GM21381 (cell line): ENCODE data around the gene ZFAND3.

Experiments
- ATAC-seq: cut with Tn5 transposase; IDR thresholded peaks from one replicate; pipeline ENCODE4 v1.9.1; 2021; ENCODE audit warnings: mild to moderate bottlenecking, moderate library complexity; ENCODE audit not compliant: unreplicated experiment

Gene ZFAND3, protein sequence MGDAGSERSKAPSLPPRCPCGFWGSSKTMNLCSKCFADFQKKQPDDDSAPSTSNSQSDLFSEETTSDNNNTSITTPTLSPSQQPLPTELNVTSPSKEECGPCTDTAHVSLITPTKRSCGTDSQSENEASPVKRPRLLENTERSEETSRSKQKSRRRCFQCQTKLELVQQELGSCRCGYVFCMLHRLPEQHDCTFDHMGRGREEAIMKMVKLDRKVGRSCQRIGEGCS

DNA sequence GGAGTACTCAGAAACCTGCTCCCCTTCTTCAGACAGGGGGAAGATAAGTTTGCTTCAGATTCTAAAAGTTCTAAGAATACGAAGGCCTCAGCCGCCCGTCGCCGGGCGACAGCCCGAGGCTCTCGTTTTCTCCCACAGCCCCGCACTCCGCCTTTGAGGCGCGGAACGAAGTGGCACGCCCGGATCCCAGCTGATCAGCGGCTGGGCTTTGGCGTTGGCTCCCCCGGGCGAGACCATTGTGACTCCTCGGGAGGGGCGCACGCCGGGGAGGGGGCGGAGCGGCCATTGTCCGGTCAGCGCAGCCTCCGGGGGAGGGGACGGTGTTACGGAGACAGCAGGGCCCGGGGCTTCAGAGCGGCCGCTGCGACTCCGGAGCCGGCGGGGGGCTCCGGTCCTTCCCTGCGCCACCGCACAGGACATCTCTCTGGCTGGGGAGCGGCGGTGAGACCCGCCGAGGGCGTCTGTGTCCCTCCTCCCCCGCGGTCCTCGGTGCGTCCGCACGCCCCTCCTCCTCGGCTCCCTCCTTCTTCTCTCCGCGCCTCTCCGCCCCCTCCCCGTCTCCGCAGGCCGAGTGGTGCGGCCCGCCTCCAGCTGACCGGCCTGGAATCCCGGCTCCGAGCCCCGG, at the start of gene ZFAND3:
Gene ZFAND3, plus strand, starts transcription at position 551 of the 625 bp plus-strand sequence. CDS start 219 bp downstream, outside the sequence.
- ATAC-seq, result peak; percentile 82

DNA sequence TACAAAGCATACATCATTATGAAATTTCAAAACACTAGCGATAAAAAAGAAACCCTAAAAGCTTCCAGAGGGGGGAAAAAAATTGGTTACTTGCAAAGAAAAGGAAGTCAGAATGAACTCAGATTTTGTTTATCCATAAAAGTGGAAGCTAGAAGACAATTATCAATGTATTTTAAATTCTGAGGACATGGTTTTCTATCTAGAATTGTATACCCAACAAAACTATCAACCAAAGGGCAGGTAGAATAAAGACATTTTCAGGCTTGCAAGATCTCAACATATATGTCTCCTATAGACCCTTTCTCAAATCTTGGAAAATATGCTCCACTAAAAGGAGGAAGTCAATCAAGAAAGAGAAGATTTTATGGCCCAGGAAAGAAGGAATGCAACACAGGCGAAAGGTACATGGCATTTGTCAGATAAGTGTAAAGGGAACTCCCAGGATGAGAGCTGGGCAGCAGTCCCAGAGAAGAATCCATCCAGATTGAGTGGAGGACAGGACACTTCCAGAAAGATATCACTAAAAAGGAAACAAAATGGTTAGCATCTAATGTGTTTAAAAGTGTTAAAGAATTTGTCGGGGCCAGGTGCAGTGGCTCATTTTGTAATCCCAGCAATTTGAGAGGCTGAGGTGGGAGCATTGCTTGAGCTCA, 45.4 kb upstream of the ZFAND3 start:
- no peak for ATAC-seq

DNA sequence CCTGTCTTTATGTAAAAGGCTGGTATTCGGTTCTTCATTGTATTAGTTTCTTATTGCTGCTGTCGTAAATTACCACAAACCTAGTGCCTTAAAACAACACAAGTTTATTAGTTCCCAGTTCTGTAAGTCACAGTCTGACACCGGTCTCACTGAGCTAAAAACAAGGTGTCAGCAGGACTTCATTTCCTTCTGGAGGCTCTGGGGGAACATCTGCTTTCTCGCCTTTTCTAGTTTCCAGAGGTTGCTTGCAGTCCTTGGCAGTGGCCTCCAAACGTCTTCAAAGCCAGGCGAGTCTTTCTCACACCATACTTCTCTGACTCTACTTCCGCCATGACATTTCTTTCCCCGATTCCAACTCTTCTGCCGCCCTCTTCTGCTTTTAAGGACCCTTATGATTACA, 43.0 kb upstream of the ZFAND3 start:
- no peak for ATAC-seq

DNA sequence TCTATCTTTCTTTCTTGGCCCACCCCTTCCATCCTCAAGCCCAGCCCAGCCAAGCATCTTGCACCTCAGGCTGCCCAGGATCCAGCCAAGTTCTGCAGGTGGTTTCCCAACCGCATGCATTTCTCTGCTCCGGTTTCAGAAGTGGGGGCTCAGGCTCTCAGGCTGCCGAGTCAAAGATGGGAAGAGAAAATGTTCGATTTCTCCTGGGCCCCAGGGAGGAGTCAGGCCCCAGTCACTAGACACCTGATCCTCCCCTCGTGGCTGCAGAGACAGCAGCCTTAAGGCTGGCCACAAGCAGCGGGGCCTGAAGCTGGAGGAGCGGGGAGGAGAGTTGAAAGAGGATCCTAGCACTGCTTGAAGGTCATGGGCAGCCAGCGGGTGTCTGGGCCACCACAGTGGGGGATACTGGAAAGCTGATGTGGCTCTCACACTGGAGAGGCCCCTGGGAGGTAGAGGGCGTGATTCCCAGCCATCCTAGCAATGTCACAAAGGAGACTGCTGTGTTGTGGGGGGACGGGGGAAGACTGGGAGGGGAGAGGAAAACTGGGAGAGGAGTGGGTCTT, 42.2 kb upstream of the ZFAND3 start:
- ATAC-seq, result no peak

DNA sequence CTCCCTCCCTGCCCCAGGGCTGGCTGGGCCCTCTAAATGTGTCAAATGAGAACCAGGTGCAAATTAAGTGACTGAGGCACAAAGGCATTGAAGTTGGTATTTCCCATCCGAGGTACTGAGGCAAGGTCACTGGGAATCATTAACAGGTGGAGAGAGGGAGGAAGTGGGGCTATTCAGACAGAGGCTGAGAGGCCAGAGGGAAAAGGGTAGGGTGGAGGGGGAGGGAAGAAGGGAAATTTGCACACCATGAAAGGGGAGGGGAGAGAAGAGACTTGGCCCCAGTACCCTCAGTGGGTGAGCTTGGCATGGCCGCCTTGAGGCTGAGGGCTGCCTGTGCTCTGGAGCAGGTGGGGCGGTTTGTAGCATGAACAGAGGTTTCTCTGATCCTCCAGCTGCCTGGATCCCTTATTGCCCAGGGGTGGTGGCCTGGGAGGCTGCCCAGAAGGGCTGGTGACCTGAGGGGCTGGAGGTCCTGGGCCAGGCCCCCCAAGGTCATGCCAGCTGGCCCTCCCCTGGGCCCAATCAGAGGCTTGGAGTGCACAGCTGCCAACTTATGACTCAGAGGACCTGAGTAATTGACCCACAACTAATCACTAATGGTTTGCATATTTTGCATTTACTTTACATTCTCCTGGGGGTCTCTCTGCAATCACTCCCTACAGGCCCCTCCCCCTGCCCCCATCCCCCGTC, 40.3 kb upstream of the ZFAND3 start:
- ATAC-seq, result no peak

DNA sequence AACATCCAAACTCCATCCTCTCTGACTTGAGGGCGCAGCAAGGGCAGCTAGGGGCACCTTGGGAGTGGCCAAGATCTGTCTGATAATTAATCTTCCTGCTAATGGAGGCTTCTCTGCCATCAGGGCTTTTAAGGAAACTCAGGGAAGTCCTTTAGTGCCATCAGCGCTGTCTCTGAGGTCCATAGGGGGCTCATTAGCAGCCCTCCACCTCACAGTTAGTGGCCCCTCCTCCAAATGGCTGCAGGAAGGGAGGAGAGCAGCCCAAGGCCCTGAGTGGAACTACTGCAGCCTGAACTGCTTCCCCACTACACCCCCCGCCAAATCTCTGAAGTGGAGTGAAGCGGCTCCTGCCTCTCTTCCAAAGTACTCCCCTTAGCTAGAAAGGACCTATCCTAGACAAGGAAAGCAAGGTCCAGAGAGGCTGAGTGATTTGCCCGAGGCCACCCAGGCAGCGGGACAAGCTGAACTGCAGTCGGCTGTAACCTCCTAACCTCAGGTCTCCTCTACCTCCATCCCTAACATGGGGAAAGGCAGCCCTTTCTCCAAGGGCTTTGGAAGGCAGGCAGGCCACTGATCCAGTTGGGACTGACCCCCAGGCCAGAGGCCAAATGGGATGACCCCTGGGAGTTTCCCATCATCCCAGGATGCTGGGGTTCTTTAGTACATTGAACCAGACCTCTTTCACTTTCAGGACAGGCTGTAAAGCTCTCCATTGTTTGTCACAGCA, 39.5 kb upstream of the ZFAND3 start:
- no peak for ATAC-seq

DNA sequence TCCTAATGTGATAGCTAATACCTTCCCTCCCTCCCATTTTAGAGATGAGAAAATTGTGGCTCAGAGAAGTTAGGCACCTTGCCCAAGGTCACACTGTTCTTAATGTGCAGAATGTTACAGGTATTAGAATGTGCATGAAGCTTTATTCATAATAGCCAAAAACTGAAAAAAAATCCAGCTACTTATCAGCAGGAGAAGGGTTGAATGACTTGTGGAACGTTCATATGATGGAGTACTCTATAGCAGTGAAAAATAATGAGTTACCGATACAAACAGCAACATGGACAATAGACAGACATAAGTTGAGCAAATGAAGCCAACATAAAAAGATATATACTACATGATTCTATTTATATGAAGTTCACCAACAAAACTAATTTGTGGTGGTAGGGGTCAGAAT, 37.7 kb upstream of the ZFAND3 start:
- ATAC-seq, result no peak

DNA sequence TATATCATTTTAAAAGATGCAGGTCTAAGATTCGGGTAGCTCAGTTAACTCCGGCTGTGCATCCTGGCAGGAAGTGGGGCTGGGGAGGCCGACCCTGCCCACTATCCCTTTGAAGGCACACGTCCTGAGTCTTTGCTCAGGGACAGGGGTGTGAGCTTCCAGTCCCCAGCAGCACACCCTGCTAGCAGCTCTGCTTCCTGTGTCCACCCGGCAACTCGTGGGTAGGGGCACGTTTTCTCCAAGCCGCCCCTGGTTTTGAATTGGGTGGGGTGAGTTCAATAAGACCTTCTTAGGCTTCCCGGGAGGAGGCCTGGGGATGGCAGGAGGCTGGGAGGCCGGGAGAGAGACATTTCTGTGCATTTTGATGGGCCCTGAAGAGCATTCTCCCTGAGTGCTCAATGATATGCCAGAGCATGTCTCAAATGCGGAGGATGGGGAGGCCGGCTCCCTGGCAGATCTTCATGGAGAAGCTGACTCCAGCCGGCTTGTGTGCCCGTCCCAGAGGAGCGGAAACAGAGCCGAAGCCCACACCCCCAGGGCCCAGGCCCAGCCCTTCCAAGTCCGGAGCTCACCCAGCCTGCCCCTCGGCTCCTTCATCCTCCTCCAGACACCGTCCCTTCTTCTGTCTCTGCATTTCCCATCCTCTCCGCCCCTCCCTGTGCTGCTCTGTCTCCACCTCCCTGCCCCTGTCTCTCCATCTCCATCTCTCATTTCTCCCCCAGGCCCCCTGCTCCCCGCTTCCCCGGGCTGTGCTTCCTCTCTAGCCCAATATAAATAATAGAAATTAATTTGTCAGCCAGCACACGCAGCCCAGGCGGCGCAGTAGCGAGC, 36.3 kb upstream of the ZFAND3 start:
- ATAC-seq, result no peak

DNA sequence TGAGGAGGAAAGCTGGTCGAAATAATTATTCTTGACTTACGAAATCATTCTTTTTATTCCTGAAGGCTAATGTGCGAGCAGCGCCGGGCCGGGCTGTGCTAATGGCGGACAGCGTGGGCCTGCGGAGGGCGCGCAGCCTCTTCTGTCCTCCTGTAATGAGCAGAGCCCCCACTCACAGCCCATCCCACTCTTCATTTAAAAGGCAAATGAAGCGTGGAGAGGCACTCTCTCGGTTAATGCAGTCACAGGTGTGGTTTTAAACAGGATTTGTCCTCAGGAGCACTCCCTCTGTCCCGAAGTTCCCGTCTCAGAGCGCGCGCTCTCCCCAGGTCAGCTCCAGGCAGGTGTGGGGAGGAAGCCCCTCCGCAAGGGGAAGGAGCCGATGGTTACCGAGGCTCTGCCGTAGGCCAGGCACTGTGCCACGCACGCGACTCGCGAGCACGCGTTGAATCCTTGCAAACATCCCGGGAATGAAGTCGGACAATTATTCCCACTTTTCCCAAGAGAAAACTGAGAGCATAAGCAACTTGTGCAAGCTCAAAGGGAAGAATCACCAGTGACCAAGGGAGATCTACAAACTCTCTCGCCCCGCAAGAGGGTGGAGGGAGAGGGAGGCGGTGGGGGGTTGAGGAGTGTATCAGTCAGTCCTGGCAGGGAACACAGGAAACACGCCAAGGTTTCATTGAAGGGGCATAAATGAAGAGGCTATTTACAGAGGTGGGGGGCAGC, 35.5 kb upstream of the ZFAND3 start:
- ATAC-seq, result no peak

DNA sequence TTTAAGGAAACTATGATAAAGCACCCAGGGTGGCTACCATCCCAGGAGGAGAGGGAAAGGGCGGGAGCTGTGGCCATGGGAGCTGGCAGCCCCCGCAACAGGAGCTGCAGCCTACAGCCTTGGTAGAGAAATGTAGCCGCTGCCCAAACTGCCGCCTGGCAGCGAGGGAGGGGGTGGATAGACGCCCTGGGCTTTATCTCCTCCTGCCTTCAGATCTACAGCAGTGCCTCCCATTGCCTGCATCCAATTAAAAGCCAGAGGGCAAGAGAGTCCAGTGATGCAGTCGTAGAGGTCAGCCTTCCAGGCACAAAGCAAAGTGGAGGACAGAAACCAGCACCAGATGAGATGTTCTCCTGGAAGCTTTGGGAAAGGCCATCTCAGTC, 35.0 kb upstream of the ZFAND3 start:
- no peak for ATAC-seq

DNA sequence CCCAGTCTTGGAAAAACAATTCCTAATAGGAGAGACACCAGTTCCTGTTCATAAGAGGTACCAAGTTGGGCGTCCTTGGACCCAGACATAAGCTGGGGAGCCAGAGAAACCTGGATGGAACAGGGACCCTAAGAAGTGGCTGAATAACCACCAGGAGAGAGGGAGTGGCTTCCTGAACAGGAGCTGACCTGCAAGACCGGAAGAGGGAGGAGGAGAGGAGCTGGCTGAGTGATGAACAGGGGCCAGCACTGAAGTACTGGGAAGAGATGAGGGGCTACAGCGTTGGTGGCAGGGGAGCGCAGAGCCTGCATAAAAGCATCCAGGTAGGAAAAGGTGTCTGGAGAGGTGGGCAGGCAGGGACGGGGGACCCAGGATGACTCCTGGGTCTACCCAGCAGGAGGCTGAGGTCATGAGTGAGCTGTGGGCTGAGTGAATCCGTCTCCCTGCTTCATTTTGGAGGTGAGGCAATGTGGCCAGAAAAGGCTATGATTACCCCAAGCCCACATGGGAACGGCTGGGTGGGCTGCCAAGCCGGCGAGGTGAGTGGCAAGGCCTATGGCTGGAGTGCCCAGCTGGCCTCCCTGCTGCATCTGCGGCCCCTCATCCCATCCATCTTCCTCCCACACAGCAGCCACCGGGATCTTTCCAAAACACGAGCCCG, 34.4 kb upstream of the ZFAND3 start:
- no peak for ATAC-seq

DNA sequence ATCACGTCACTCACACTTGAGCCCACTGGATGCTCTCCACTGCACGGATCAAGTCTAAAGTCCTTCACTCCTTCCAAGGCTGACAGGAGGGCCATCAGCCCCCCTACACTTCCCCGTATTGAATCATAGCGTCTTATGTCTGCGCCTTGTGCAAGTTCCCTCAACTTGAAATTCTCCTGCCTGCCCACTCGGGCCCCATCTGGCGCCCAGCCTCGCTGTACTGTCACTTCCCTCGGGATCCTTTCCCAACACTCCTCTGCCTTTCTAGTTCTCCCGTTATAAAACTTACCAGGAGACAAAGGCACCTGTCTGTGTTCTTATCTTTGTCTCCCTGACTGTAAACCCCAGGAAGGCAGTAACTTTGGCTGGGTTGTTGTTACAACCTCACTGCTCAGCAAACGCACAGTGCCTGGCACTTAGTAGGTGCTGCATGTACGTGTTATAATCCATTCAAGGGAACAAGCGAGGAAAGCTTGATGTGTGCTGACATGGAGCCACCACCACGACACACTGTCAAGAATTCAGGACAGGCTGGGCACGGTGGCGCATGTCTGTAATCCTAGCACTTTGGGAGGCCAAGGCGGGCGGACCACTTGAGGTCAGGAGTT, 33.8 kb upstream of the ZFAND3 start:
- no peak for ATAC-seq

DNA sequence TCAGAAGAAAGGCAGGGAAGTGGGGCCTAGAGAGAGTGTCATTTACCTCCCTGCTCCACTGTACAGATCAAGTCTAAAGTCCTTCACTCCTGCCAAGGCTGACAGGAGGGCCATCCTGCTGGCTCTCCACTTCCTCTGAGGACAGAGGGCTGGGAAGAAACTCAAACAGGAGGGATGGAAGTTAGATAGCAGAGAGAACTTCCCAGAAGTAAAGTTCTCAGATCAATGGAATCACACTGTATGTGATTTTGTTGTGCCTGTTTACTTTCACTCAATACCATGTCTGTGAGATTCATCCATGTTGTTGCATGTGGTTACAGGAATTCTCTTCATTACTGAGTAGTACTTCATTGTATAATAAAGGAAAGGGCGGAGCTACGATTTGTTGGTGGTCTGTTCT, 32.3 kb upstream of the ZFAND3 start:
- no peak for ATAC-seq

DNA sequence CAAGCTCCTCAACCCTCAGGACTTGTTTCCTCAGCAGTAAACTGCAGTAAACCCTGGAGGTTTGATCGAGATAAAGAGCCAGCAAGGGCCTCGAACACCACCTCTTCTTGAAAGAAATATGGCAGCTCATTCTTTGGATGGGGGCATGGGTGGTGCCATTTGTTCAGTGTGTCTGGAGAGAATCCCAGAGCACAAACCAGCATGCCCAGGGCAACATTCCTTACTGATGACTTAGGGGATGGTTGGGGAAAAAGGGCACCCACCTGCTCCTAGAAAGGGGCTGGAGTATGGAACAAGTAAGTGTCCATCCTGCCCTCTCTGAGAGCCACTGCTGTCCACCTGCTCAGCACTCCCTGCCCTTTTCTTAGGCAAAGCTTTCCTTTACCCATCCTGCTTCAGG, 31.3 kb upstream of the ZFAND3 start:
- ATAC-seq, result no peak

DNA sequence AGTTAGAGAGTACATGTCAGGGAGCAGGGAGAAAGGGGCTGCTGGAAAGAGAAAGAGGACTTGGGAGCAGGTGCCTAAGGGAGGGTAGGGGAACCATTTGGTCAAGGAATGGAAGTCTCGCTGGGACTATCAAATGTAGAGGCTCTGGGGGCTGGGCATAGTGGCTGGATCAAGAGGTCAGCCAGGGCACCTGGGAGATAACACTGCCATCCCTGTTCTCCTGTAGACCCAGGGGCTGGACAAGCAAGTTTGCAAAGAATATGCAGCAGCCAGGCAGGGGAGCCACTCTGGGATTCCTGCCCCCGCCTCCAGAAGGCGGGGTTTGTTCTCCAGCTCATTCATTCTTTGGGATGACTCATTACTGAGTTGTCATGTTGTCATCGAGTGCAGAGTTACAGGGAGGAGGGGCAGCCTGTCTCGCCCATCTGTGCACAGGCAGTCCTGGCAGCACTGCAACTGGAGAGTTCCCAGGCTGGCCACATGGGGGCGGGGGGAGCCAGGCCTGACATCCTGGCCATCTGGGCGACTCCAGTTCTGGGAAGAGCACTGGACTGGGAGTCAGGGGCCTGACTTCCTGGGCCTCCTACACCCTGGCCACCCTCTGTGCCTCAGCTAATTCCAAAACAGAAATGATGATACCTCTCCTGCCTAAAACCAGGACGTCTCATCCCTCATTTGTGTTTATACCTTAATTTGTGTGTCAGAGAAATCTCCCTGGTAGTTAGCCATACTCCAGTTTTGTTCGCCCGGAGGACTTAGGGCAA, 28.2 kb upstream of the ZFAND3 start:
- peak; percentile 84 for ATAC-seq

DNA sequence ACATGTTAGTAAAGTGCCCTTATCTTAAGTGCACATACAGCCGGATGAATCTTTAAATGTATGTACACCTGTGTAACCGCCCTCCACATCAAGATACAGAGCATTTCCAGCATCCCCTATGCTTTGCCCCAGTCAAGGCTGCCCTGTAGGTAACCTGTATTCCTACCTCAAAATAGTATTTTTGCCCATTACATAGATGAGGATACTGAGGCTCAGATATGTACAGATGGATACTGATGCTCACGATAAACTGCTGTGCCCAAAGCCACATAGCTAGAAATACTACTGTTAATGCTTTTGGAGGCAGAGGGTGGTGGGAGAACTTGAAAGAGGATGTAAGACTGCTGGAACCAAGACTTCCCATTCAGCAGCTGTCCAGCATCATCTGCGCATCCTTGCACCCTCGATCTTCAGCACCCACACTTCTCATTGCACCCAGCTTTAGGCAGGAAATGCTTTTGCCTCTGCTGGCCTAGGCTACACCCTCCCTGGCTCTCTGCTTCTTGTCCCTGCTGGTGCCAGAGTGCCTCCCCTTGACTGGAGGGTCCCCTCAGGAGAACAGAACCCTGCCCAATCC, 27.0 kb upstream of the ZFAND3 start:
- no peak for ATAC-seq

DNA sequence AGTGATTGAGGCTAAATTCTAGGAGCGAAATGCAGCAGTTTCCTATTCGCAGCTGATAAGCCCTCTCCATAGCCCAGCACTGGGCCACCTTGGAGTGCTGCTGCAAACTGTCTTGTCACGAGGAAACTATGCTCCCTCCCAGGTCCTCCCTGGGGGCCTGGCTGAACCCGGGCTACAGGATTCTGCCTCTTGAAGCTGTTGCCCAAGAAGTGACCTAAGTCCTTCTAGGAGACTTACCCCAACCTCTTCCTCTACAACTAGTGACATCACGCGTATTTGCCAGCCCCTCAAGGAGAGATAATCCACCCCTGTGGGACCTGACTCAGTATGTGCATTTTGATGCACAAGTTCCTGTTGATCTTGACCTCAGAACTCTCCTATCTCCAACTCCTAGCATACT, 26.5 kb upstream of the ZFAND3 start:
- ATAC-seq, result no peak
